Calu3 (cell line): ENCODE measurements around the gene TMC7. TPM values are rescaled to one million over a fixed set of nuclear protein-coding genes. Genes with fewer than 3 reads are reported as not detected.

Experiments
- BruUV-seq: library from RNA; stranded (reverse); fragments of 400-500 nt; replicated peaks from 2 replicates; lab custom pipeline; 2021; lab: Mats Ljungman, UMichigan
- CTCF ChIA-PET: fragments of 300-600 bp; sonication (Branson Sonifier 250); formaldehyde crosslinking; loops from one replicate; lab custom pipeline; 2022; ENCODE audit warnings: antibody characterized with exemption; lab: Charles Lee
- DNase-seq: peaks from one replicate; pipeline ENCODE4 v3.0.0; 2022
- H3K27ac Mint-ChIP-seq: one replicate; pipeline ENCODE4 v1.8.0; 2022; ENCODE audit warnings: mixed read lengths; ENCODE audit not compliant: unreplicated experiment
- H3K27me3 Mint-ChIP-seq: one replicate; pipeline ENCODE4 v1.8.0; 2022; ENCODE audit warnings: mixed read lengths; ENCODE audit not compliant: unreplicated experiment
- H3K36me3 Mint-ChIP-seq: one replicate; pipeline ENCODE4 v1.8.0; 2022; ENCODE audit warnings: mild to moderate bottlenecking, moderate library complexity, mixed read lengths; ENCODE audit not compliant: insufficient read depth, unreplicated experiment
- H3K4me1 Mint-ChIP-seq: one replicate; pipeline ENCODE4 v1.8.0; 2022; ENCODE audit warnings: mild to moderate bottlenecking, low read depth, mixed read lengths; ENCODE audit not compliant: unreplicated experiment
- H3K4me3 Mint-ChIP-seq: one replicate; pipeline ENCODE4 v1.8.0; 2022; ENCODE audit warnings: mild to moderate bottlenecking, low read depth, moderate library complexity, mixed read lengths; ENCODE audit not compliant: unreplicated experiment
- H3K9me3 Mint-ChIP-seq: one replicate; pipeline ENCODE4 v1.8.0; 2022; ENCODE audit warnings: low read depth, mixed read lengths; ENCODE audit not compliant: unreplicated experiment
- intact Hi-C: fragments of 100-400 bp; cut with micrococcal nuclease; formaldehyde crosslinking; loops from one replicate; pipeline ENCODE4 v1.10.0; 2022; ENCODE audit not compliant: unreplicated experiment
- total RNA-seq: library from RNA; stranded (reverse); gene quantifications from 2 replicates; pipeline ENCODE4 v1.2.3, GENCODE V29; 2022
- TF ChIP-seq, protein P1 (sequence below): fragments of 200-600 bp; IDR thresholded peaks from one replicate; pipeline ENCODE4 v1.8.0; 2022; ENCODE audit warnings: antibody characterized with exemption; ENCODE audit not compliant: unreplicated experiment

Gene TMC7
- total RNA-seq, 1 experiment from 2014 or later, result 10.1 TPM

GRCh38 chr16:19029980-19030379, 46.2 kb downstream of the TMC7 start:
- TF ChIP-seq, protein P1, sequence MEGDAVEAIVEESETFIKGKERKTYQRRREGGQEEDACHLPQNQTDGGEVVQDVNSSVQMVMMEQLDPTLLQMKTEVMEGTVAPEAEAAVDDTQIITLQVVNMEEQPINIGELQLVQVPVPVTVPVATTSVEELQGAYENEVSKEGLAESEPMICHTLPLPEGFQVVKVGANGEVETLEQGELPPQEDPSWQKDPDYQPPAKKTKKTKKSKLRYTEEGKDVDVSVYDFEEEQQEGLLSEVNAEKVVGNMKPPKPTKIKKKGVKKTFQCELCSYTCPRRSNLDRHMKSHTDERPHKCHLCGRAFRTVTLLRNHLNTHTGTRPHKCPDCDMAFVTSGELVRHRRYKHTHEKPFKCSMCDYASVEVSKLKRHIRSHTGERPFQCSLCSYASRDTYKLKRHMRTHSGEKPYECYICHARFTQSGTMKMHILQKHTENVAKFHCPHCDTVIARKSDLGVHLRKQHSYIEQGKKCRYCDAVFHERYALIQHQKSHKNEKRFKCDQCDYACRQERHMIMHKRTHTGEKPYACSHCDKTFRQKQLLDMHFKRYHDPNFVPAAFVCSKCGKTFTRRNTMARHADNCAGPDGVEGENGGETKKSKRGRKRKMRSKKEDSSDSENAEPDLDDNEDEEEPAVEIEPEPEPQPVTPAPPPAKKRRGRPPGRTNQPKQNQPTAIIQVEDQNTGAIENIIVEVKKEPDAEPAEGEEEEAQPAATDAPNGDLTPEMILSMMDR, result no peak
- H3K4me3 Mint-ChIP-seq, result no peak overlapping the region
- no TSS peak for BruUV-seq
- no peaks in the 10 kb centered on the region for H3K27me3 Mint-ChIP-seq
- no peak for DNase-seq
- no peaks in the 10 kb centered on the region for H3K4me1 Mint-ChIP-seq
- H3K9me3 Mint-ChIP-seq, result no peaks in the 10 kb centered on the region
- H3K36me3 Mint-ChIP-seq, result peaks cover 6% of the 10 kb centered on the region
- CTCF ChIA-PET, result no interaction called here
- H3K27ac Mint-ChIP-seq, result no peak overlapping the region
- intact Hi-C loops, result no loop called here

- intact Hi-C loops, result no loop called here
- no peak for DNase-seq
- Mint-ChIP-seq H3K4me3 (no peak overlapping the region), H3K4me1 (no peaks in the 10 kb centered on the region), H3K27me3 (no peaks in the 10 kb centered on the region), H3K9me3 (peaks cover 3% of the 10 kb centered on the region), H3K27ac (no peak overlapping the region), H3K36me3 (peaks cover 10% of the 10 kb centered on the region)
- BruUV-seq, result no TSS peak
- CTCF ChIA-PET, result no interaction called here
- TF ChIP-seq, protein P1, result no peak
These were observed 48.0 kb downstream of the TMC7 start for GRCh38 chr16:19031738-19032137.

- H3K9me3 Mint-ChIP-seq, result peaks cover 3% of the 10 kb centered on the region
- no peaks in the 10 kb centered on the region for H3K4me1 Mint-ChIP-seq
- CTCF ChIA-PET, result no interaction called here
- no peak overlapping the region for H3K4me3 Mint-ChIP-seq
- no peak for DNase-seq
- intact Hi-C loops, result no loop called here
- TF ChIP-seq, protein P1, result no peak
- no TSS peak for BruUV-seq
- H3K36me3 Mint-ChIP-seq, result peaks cover 14% of the 10 kb centered on the region
- no peak overlapping the region for H3K27ac Mint-ChIP-seq
- no peaks in the 10 kb centered on the region for H3K27me3 Mint-ChIP-seq
These were observed 50.0 kb downstream of the TMC7 start for GRCh38 chr16:19033761-19034160.

DNA sequence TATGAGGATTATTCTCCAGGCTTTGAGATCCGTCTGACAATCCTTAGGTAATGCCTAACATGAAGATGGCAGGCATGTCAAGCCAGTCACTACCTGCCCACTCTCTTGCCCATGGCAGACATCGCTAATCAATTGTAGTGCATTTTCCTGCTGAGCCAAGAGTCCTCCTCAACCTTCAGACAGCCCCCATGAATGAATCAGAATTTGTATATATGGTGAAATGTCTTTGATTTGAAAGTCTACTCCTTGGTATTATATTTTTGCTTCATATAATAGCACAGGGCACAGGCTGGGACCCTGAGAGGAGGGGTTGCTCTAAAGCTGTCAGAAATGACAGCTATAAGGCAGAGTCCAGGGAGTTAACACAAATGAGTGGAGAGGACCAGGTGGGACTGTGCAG, 56.7 kb downstream of the TMC7 start:
- H3K27me3 Mint-ChIP-seq, result no peaks in the 10 kb centered on the region
- TF ChIP-seq, protein P1, result no peak
- BruUV-seq, result no TSS peak
- CTCF ChIA-PET, result no interaction called here
- H3K4me3 Mint-ChIP-seq, result no peak overlapping the region
- no peak for DNase-seq
- H3K36me3 Mint-ChIP-seq, result peaks cover 26% of the 10 kb centered on the region
- peaks cover 3% of the 10 kb centered on the region for H3K9me3 Mint-ChIP-seq
- H3K27ac Mint-ChIP-seq, result no peak overlapping the region
- no peaks in the 10 kb centered on the region for H3K4me1 Mint-ChIP-seq
- intact Hi-C loops, result no loop called here
